ENCODE measurements around the gene TOM1L2.

The TOM1L2 gene

DNA sequence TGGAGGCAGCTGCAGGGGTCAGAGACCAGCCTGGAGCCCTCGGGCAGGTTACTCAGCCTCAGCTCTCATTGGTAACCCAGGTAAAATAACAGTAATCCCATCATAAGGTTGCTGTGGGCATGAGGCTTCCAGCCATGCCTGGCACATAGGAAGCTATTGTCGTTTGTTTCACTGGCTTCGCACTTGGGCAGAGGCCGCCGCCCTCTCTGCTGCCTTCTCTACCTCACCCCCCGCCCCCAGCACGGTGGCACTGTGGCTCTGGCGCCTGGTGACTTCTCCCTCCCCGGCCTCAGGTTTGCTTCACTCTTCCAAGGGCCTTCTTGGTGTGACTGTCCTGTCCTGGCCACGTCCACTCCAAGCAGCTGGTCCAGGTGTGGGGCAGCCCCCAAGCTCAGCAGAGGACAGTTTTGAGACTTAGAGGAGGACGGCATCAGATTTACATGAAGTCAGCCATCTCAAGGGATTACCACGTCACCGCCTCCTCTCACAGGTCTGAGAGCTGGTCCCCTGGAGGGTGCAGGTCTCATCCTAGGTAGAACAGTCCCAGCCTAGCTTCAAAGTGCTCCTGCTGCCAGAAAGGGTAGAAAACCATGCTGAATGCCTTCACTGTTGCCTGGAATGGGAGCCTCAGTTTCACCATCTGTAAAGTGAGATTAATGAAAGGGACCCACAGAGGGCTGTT, 170.3 kb downstream of the TOM1L2 start:
- no peak for DNase-seq

GRCh38 chr17:17800504-17801021, 171.6 kb downstream of the TOM1L2 start:
- no peak for DNase-seq

DNA sequence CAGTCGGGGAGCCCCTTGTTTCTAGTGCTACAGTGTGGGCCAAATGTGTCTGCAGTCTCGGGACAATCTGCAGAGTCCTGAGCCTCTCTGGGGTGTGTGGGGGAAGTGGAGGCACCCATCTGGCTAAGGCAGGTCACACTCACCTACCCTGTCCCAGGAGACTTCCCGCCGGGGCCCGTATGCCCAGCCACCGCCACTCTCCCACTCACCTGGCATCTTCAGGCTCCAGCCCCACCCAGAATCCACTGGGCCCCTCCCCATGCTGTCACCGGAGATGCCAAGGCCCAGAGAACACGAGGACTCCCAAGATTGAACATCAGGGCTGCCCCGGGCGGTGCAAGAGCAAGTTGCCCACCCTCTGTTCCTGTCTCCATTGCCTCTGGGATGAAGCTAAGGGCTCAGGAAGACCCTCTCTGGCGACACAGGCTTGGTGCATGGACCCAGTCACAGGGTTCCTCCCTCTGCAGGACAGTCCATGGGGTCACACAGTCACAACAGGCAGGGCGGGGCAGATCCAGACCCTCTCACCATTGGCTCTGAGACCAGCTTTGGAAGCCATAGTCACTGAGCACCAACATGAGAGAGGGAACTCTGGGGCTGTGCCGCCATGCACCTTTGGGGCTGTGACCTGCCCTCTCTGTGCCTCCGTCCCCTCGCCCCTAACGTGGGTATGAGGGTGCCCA, 173.5 kb downstream of the TOM1L2 start:
- no peak for DNase-seq

GRCh38 chr17:17798010-17798556, 174.1 kb downstream of the TOM1L2 start:
- DNase-seq, result no peak

DNA sequence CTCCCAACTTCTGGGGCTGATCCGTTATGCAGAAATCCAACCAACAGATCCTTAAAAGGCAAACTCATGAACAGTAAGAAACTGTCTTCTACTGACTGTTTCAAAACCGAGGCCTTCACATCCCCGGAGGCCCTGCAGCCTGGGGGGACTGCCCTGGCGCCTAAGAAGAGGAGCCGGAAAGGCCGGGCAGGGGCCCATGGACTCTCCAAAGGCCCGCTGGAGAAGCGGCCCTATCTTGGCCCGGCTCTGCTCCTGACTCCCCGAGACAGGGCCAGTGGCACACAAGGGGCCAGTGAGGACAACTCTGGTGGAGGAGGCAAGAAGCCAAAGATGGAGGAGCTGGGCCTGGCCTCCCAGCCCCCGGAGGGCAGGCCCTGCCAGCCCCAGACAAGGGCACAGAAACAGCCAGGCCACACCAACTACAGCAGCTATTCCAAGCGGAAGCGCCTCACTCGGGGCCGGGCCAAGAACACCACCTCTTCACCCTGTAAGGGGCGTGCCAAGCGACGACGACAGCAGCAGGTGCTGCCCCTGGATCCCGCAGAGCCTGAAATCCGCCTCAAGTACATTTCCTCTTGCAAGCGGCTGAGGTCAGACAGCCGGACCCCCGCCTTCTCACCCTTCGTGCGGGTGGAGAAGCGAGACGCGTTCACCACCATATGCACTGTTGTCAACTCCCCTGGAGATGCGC, 174.9 kb downstream of the TOM1L2 start:
- no peak for DNase-seq

DNA sequence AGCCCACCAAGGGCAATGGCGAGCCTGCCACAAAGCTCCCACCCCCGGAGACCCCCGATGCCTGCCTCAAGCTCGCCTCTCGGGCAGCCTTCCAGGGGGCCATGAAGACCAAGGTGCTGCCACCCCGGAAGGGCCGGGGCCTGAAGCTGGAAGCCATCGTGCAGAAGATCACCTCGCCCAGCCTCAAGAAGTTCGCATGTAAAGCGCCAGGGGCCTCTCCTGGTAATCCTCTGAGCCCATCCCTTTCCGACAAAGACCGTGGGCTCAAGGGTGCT, 175.5 kb downstream of the TOM1L2 start:
- DNase-seq, result no peak

DNA sequence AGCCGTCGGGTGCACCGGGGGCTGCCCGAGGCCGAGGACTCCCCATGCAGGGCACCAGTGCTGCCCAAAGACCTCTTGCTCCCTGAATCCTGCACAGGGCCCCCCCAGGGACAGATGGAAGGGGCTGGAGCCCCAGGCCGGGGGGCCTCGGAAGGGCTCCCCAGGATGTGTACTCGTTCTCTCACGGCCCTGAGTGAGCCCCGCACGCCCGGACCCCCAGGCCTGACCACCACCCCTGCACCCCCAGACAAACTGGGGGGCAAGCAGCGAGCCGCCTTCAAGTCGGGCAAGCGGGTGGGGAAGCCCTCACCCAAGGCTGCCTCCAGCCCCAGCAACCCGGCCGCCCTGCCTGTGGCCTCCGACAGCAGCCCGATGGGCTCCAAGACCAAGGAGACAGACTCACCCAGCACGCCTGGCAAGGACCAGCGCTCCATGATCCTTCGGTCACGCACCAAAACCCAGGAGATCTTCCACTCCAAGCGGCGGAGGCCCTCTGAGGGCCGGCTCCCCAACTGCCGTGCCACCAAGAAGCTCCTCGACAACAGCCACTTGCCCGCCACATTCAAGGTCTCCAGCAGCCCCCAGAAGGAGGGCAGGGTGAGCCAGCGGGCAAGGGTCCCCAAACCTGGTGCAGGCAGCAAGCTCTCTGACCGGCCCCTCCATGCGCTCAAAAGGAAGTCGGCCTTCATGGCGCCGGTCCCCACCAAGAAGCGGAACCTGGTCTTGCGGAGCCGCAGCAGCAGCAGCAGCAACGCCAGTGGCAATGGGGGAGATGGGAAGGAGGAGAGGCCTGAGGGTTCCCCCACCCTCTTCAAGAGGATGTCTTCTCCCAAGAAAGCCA, 176.0 kb downstream of the TOM1L2 start:
- no peak for DNase-seq

DNA sequence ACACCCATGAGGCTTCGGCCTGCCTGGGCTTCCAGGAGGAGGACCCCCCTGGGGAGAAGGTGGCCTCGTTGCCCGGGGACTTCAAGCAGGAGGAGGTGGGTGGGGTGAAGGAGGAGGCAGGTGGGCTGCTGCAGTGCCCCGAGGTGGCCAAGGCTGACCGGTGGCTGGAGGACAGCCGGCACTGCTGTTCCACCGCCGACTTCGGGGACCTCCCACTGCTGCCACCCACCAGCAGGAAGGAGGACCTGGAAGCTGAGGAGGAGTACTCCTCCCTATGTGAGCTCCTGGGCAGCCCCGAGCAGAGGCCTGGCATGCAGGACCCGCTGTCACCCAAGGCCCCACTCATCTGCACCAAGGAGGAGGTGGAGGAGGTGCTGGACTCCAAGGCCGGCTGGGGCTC, 176.9 kb downstream of the TOM1L2 start:
- DNase-seq, result no peak

DNA sequence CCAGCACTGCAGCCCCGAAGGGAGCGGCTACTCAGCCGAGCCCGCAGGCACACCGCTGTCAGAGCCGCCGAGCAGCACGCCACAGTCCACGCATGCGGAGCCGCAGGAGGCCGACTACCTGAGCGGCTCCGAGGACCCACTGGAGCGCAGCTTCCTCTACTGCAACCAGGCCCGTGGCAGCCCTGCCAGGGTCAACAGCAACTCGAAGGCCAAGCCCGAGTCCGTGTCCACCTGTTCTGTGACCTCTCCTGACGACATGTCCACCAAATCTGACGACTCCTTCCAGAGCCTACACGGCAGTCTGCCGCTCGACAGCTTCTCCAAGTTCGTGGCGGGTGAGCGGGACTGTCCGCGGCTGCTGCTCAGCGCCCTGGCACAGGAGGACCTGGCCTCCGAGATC, 177.8 kb downstream of the TOM1L2 start:
- DNase-seq, result no peak
